HG03342 (cell line): ENCODE results near the gene PRICKLE2.
"Not testable (repeated sequence)": the region's sequence is repeated elsewhere in the genome, so short reads cannot be mapped to it uniquely, and the experiment has no call there.

ENCODE experiments used
- ATAC-seq: cut with Tn5 transposase; IDR thresholded peaks from one replicate; pipeline ENCODE4 v1.9.1; 2021; ENCODE audit warnings: mild to moderate bottlenecking, moderate library complexity; ENCODE audit not compliant: unreplicated experiment

Gene PRICKLE2

DNA sequence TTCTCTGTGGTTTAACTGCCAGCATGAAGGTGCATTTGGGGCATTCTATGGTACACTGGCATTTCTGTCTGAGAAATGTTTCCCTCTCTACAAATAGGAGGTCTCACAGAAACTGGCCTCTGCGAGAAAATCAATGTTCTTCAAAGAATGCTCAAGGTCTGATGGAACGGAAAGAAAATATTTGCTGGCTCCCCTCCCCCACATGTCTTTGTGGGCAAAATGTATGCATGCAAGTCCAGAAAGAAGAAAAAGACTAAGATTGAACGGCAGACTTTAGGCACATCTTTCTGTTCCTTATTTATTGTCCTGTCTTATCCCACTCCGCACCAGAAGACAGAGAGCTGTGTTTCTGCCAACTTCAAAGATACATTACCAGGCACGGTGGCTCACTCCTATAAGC is 118.1 kb downstream of the PRICKLE2 start:
- no peak for ATAC-seq

GRCh38 chr3:64105816-64106215 is 119.5 kb downstream of the PRICKLE2 start:
- no peak for ATAC-seq

DNA sequence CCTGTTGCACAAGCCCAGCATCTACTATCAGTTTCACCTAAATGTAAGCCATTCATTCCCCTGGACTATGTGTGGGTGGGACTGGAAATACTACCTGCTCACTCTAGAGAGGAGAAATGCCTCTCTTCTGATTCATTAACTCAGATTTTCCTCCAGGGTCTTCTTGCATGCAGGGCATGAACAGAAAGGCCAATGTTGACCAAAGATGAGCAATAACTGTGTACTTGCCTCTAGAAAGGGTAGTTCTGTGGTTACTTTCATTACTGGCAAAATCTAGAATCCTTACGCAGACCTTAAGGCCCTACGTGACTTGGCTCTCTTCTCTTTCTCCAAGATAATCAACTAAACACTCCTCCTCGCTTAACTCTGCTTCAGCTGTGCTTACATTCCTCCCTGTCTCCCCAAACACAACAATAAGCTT is 120.6 kb downstream of the PRICKLE2 start:
- ATAC-seq, result no peak

GRCh38 chr3:64104006-64104405 is 121.3 kb downstream of the PRICKLE2 start:
- no peak for ATAC-seq

DNA sequence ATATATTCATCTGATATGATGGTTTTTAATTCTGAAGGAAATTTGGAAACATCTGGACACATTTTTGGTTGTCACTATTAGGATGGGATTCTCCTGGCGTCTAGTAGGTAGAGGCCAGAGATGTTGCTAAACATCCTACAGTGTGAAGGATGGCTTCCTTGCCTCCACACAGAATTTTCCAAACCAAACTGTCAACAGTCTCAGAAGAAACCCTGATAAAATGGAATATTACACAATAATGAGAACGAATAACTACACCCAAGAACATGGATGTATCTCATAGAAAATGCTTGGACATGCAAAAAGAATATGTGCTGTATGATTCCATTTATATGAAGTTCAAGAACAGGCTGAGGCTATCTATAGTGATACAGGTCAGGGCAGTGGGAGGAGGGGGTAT is 122.1 kb downstream of the PRICKLE2 start:
- ATAC-seq, result no peak

DNA sequence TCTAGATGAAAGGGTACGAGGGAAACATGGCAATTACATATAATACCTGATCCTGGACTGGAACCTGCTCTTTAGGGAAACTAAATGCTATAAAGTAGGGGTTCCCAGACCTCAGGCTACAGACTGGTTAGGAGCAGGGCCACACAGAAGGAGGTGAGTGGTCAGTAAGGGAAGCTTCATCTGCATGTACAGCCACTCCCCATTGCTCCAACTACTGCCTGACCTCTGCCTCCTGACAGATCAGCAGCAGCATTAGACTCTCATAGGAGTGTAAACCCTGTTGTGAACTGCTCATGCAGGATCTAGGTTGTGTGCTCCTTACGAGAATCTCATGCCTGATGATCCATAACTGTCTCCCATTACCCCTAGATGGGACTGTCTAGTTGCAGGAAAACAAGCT is 123.1 kb downstream of the PRICKLE2 start:
- no peak for ATAC-seq

- no peak for ATAC-seq
Observed at GRCh38 chr3:64099316-64099715, 126.0 kb downstream of the PRICKLE2 start.

DNA sequence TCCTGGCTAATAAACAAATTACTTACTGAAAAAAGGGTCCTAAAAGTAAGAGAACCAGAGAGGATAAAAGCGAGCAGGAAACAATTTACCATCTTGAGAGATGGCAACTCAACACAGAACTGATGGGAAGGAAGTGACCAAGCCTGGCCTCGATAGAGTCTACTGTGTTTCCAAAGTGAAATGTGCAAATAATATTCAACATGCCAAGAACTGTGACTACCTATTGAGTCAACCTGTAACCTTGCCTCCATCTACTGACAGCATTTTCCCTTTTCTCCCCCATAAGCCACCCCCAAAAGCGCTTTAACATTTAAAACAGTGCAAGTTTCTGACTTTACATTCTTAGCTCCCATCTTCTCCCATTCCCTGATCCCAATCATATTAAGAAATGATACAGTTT is 126.6 kb downstream of the PRICKLE2 start:
- ATAC-seq, result no peak

- no peak for ATAC-seq
Observed at GRCh38 chr3:64097920-64098319, 127.3 kb downstream of the PRICKLE2 start.

GRCh38 chr3:64095802-64096201 is 129.5 kb downstream of the PRICKLE2 start:
- no peak for ATAC-seq

DNA sequence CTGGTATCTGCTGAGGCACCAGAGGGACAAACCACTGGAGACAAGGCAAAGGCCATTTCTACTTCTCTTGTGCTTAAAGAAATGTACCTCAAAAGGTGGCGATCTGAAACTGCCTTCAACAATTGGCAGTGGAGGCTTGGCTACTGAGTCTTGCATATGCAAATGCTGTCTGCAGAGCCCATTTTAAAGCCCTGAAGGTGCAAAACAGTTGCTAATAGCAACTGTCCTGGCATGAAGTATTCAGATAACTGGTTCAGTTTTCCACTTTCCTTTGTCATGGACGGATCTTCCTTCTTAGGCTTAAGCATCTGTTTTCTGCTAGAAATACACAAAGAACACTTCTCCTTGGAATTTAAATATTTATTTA is 130.6 kb downstream of the PRICKLE2 start:
- no peak for ATAC-seq

DNA sequence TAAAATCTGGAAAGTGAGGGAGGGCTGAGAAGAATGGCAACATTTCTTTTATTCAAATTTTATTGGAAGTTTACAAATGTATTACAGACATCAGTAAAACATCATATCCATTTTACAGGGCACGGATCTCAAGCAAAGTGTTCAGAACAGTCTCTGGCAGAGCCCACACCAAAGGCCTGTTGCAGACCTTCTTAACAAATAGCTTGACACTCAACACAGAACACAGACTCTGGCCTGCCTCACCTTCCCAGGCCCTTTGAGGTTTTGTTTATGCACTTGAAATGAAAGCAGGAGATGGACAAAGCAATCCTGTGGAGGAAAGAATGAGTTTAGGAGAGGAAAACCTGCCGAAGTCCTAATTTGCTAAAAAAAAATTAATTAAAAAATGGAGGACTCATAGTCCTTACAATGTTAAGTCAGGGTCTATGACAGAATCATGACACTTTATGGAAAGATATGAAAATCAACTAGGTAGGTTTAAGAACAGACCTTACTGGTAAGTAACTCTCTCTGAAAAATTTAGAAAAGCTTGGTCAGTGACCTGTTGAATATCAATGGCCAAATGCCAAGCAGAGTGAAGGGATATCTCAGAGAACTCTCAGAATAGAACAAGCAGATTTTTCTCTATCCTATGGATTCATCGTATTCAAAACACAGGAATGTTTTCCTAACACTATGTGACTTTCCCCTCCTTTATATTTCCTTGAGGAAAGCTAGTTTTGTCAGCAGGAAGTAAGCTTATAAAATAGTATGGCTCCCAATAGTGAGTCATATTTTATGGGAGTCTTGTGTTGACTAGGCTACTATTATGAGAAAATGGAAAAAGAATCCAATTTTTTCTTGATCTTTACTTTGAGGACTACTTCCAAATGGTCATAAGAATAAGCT is 131.2 kb downstream of the PRICKLE2 start:
- no peak for ATAC-seq

DNA sequence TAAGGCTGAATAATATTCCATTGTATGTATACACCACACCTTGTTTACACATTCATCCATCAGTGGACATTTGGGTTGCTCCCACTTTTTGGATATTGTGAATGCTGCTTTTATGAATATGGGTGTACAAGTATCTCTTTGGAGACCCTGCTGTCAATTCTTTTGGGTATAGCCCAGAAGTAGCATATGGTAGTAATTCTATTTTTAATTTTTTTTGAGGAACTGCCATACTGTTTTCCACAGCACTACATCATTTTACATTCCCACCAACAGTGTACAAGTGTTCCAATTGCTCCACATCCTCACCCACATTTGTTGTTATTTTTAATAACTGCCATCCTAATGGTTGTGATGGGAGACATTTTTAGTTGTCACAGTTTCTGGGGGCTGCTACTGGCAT is 132.1 kb downstream of the PRICKLE2 start:
- ATAC-seq, result no peak

GRCh38 chr3:64091501-64091900 is 133.8 kb downstream of the PRICKLE2 start:
- no peak for ATAC-seq

- ATAC-seq, result not testable (repeated sequence)
Observed at GRCh38 chr3:64089386-64089785, 135.9 kb downstream of the PRICKLE2 start.

- no peak for ATAC-seq
Observed at GRCh38 chr3:64088408-64089205, 136.7 kb downstream of the PRICKLE2 start.

GRCh38 chr3:64086479-64087252 is 138.6 kb downstream of the PRICKLE2 start:
- no peak for ATAC-seq

DNA sequence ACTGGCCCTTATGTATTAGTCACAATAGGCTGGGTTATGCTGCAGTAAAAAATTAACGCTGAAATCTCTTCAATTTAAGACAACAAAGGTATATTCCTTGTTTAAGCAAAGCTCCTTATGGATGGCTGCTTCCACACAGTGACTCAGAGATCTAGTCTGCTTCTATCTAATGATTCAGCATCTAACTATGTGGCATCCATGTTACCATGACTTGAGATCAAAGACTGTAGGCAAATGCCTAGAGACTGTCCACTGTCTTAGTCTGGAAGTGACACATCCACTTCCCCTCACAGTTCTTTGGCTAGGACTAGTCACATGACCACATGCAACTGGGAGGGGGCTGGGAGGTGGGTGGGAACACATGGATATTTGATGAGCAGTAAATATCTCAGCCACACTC is 140.6 kb downstream of the PRICKLE2 start:
- no peak for ATAC-seq

GRCh38 chr3:64083575-64083974 is 141.7 kb downstream of the PRICKLE2 start:
- ATAC-seq, result no peak

DNA sequence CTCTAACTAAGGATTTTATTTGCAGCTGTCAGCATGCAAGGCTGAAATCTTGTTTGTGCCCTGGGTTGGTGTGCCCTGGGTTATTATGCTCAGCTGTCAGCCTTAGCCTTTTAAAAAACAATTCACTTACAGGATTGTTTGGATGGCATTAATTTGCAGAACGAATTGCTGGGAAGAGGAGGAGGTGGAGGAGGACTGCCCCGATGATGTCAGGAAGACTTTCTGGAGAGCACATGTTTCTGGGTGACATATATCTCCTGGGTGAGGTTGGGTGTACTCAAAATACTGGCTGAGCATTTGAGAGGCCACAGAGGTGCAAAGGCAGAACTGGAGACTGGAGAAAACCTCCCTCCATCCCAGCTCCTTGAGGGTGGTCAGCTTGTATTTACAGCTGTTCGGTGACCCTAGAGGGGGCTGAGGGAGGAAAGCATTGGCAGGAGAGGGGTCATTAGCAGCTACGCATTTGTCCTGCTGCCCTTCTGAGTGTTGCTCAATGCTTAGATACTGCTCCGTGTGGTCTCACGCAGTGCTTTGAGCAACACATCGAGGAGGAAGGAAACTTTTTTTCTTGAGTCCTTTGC is 142.2 kb downstream of the PRICKLE2 start:
- ATAC-seq, result no peak

DNA sequence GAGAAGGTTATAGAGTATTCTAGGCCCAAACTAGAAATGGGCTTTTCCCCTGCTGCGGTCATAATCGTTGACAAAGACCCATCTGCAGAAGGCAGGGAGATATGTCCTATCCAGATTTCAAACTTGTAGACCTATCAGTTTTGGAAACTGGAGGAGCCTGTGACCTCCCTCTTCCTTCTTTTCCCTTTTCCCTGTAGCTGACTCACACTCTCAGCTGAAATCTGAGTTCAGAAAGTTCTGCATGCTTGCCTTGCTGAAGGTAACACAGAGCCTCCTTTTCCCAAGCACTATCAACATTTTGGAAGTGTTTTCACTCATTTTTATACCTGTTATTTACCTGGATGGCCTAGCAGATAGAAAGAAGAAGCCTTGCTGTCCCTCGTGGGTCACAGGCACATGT is 142.9 kb downstream of the PRICKLE2 start:
- ATAC-seq, result no peak
